ENCODE results near the gene DHX34. TPM values are rescaled to one million over a fixed set of nuclear protein-coding genes. Genes with fewer than 3 reads are reported as not detected.

The DHX34 gene
- total RNA-seq, 1 experiment from 2014 or later: 38.2 TPM

- Histone ChIP-seq H2BK120ac (ENCODE audit: low read depth, low read length, poor library complexity, severe bottlenecking) (no peak overlapping the region), H3K4ac (ENCODE audit: low read depth, low read length) (no peak overlapping the region), H3K79me2 (ENCODE audit: insufficient read depth, low read length) (no peaks in the 10 kb centered on the region), H2BK12ac (ENCODE audit: insufficient read length, low read depth, low read length) (no peak overlapping the region), H2BK20ac (ENCODE audit: low read depth, low read length, poor library complexity, severe bottlenecking) (no peak overlapping the region), H3K4me2 (ENCODE audit: insufficient read depth, insufficient read length, low read length) (no peak overlapping the region), H4K8ac (replicated peaks; ENCODE audit: insufficient read length, low read depth, low read length) (no peak overlapping the region), H3K27me3 (ENCODE audit: insufficient read depth, low read length) (no peaks in the 10 kb centered on the region), H3K27ac (ENCODE audit: insufficient read length, low read depth, low read length) (no peak overlapping the region), H2BK15ac (ENCODE audit: low read depth, low read length) (no peak overlapping the region), H3K9ac (ENCODE audit: extremely low read depth, insufficient read length, low read length) (no peak overlapping the region), H3K4me1 (ENCODE audit: insufficient read depth, low read length) (no peaks in the 10 kb centered on the region), H4K20me1 (ENCODE audit: control insufficient read depth, insufficient read depth, insufficient read length) (no peaks in the 10 kb centered on the region), H2AK5ac (ENCODE audit: insufficient read length, low read length) (no peak overlapping the region), H2BK5ac (ENCODE audit: insufficient read length, low read length) (no peak overlapping the region), H3K56ac (ENCODE audit: insufficient read length, low read depth, low read length) (no peak overlapping the region), H3T11ph (ENCODE audit: low read length) (no peak overlapping the region), H3K18ac (ENCODE audit: insufficient read length, low read depth, low read length) (no peak overlapping the region), H4K5ac (ENCODE audit: insufficient read length, low read depth, low read length) (no peak overlapping the region), H3K23ac (ENCODE audit: insufficient read length, low read depth, low read length) (no peak overlapping the region), H3K23me2 (ENCODE audit: insufficient read length, low read depth, low read length, poor library complexity, severe bottlenecking) (no peaks in the 10 kb centered on the region), H2AFZ (ENCODE audit: low read length) (no peak overlapping the region), H3K9me3 (ENCODE audit: control insufficient read depth, low read depth, low read length) (no peaks in the 10 kb centered on the region), H3K79me1 (ENCODE audit: insufficient read depth, low read depth, low read length, poor library complexity, severe bottlenecking) (no peaks in the 10 kb centered on the region), H3K14ac (ENCODE audit: insufficient read depth, low read length) (no peak overlapping the region), H4K91ac (ENCODE audit: insufficient read length, low read depth, low read length) (no peak overlapping the region)
- DNase-seq: no peak
- H3K27ac Mint-ChIP-seq: no peak overlapping the region
- TF ChIP-seq, protein P1, sequence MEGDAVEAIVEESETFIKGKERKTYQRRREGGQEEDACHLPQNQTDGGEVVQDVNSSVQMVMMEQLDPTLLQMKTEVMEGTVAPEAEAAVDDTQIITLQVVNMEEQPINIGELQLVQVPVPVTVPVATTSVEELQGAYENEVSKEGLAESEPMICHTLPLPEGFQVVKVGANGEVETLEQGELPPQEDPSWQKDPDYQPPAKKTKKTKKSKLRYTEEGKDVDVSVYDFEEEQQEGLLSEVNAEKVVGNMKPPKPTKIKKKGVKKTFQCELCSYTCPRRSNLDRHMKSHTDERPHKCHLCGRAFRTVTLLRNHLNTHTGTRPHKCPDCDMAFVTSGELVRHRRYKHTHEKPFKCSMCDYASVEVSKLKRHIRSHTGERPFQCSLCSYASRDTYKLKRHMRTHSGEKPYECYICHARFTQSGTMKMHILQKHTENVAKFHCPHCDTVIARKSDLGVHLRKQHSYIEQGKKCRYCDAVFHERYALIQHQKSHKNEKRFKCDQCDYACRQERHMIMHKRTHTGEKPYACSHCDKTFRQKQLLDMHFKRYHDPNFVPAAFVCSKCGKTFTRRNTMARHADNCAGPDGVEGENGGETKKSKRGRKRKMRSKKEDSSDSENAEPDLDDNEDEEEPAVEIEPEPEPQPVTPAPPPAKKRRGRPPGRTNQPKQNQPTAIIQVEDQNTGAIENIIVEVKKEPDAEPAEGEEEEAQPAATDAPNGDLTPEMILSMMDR (conservative IDR thresholded peaks at IDR 0.05): no peak
- peaks cover 1 to 3% of the 10 kb centered on the region in 2 experiments; a peak in 2 of 4 replicates for H3K4me1 Mint-ChIP-seq
- no peak overlapping the region for H3K4me3 Mint-ChIP-seq
- peaks cover 28 to 85% (median 59%) of the 10 kb centered on the region in 3 experiments; a peak in 6 of 7 replicates for H3K36me3 Mint-ChIP-seq (ENCODE audit: insufficient read depth in 1 of 3, low read depth in 3 of 3)
- no peaks in the 10 kb centered on the region for H3K9me3 Mint-ChIP-seq
- no CpG with 5 or more reads among the region's 11 CpGs for WGBS (ENCODE audit: extremely low coverage, insufficient read length, low lambda C conversion rate)
- H3K27me3 Mint-ChIP-seq (ENCODE audit: low read depth): no peaks in the 10 kb centered on the region
These were observed 29.1 kb downstream of the DHX34 start for GRCh38 chr19:47378246-47378645.
